AG04450 (cell line): ENCODE measurements around the gene HYDIN. TPM values are rescaled to one million over a fixed set of nuclear protein-coding genes. Genes with fewer than 3 reads are reported as not detected.

Experiments used
- CTCF ChIA-PET: fragments of 300-600, 350-600 bp; formaldehyde crosslinking; extraction: SDS; loops from one replicate; lab custom pipeline; 2022; ENCODE audit warnings: antibody characterized with exemption, inconsistent platforms; lab: Charles Lee
- POLR2A ChIA-PET: fragments of 350-600 bp; formaldehyde crosslinking; extraction: SDS; loops from one replicate; lab custom pipeline; 2021; ENCODE audit warnings: antibody characterized with exemption, inconsistent platforms; lab: Yijun Ruan, JAX
- DNase-seq: peaks from one replicate; pipeline ENCODE4 v3.0.0-alpha.2; 2011; ENCODE audit warnings: low read depth, low spot score
- H3K27ac ChIP-seq: one replicate; pipeline ENCODE4 v1.5.1; 2012; ENCODE audit warnings: low read depth, low read length, control low read depth
- H3K27me3 ChIP-seq: one replicate; pipeline ENCODE4 v1.6.0; 2012; ENCODE audit warnings: low read length; ENCODE audit not compliant: control insufficient read depth, insufficient read depth
- H3K4me3 ChIP-seq: 2 replicates; pipeline ENCODE4 v1.5.1; 2011; ENCODE audit warnings: mild to moderate bottlenecking, low read depth, low read length, control low read depth
- H3K9me3 ChIP-seq: 2 replicates; pipeline ENCODE4 v1.5.1; 2012; ENCODE audit warnings: low read length; ENCODE audit not compliant: control insufficient read depth, insufficient read depth
- polyA plus RNA-seq: library from polyadenylated mRNA; depleted of rRNA; stranded (reverse); fragments of >200 nt; gene quantifications from 2 replicates; pipeline ENCODE4 v1.2.3, GENCODE V29; 2011
- TF ChIP-seq, protein P1 (sequence below): IDR thresholded peaks from 2 replicates; pipeline ENCODE4 v1.5.1; 2011; ENCODE audit warnings: low read depth, low read length, control low read depth, inconsistent platforms

HYDIN gene
- polyA plus RNA-seq, 1 experiment: 0.95 TPM

DNA sequence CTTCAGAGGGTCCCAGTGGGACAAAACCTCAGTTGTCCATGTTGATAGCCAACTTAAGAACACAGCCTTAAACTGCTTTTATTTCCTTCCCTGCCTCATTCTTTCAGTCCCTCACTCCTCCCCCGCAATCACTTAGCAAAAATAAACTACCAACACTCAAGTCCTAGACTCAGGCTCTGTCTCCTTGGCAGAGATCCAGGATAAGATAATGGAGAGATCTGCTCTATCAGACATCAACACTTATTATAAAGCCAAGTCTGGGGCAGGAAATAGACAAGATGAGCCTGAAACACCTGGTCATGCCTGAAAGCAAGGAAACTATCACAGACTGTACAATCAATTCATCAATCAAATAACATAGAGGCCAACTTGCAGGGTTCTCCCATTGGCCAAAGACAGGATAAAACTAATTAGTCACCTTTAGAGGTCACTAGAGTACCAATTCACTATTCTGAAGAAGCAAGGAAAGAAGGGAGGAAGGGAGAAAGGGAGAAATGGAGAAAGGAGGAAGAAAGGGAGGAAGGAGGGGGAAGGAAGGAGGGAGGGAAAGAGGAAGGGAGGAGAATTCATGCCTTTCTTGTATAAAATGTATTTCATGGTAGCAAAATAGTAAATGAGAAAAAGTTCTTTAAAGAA, 15.7 kb downstream of the HYDIN start:
- ChIA-PET POLR2A (no interaction called here), CTCF (interaction anchor here (0.7 to 0.9 kb wide), 2 partner anchors 96 to 97 kb away, joined by 3 to 7 read pairs; no protein-coding TSS in a partner anchor)
- Histone ChIP-seq H3K27me3 (no peaks in the 10 kb centered on the region), H3K4me3 (no peak overlapping the region), H3K9me3 (no peaks in the 10 kb centered on the region), H3K27ac (no peak overlapping the region)
- TF ChIP-seq, protein P1, sequence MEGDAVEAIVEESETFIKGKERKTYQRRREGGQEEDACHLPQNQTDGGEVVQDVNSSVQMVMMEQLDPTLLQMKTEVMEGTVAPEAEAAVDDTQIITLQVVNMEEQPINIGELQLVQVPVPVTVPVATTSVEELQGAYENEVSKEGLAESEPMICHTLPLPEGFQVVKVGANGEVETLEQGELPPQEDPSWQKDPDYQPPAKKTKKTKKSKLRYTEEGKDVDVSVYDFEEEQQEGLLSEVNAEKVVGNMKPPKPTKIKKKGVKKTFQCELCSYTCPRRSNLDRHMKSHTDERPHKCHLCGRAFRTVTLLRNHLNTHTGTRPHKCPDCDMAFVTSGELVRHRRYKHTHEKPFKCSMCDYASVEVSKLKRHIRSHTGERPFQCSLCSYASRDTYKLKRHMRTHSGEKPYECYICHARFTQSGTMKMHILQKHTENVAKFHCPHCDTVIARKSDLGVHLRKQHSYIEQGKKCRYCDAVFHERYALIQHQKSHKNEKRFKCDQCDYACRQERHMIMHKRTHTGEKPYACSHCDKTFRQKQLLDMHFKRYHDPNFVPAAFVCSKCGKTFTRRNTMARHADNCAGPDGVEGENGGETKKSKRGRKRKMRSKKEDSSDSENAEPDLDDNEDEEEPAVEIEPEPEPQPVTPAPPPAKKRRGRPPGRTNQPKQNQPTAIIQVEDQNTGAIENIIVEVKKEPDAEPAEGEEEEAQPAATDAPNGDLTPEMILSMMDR: no peak
- DNase-seq: no peak

DNA sequence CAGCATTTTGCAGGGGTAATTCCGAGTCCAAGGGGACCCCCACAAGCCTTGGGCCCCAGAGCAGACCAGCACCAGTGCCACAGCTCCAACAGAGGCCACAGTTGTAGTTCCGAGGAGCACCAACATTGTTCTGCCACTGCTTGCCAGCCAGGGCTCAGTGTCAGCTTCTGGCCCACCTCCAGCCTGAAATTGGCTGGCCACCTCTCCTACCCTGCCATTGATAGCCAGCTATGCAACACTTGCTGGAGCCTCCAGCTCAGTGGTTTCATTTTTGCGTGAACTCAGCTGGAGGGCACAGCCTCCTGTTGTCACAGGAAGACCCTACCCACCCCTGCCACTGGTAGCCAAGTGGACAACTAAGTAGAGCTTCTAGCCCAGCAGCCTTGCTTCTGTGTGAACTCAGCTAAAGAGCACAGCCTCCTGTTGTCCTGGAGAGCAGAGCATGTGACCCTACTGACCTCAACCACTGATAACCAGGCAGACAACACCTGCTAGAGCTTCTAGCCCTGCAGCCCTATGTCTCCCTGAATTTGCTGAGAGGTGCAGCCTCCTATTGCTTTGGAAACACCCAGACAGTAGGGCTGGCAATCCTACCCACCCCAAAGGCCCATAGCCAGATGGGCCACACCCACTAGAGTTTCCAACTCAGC, 24.9 kb downstream of the HYDIN start:
- Histone ChIP-seq H3K27ac (no peak overlapping the region), H3K9me3 (no peaks in the 10 kb centered on the region), H3K4me3 (no peak overlapping the region), H3K27me3 (no peaks in the 10 kb centered on the region)
- TF ChIP-seq, protein P1: no peak
- POLR2A ChIA-PET: no interaction called here
- CTCF ChIA-PET: interaction anchor here (1.1 kb wide), 1 partner anchor 106 kb away, joined by 4 read pairs; no protein-coding TSS in a partner anchor
- no peak for DNase-seq

DNA sequence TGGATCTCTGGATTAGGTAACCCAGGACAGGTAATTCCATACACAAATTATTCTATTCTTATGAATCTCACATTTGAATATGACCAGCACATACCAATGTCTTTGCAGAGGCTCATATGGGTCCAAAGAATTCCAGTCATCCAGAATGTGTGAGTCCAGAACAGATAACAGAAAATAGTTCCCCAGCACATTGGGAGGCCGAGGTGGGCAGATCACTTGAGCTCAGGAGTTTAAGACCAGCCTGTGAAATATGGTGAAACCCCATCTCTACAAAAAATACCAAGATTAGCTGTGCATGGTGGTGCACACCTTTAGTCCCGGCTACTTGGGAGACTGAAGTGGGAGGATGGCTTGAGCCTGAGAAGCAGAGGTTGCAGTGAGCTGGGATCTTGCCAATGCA, 26.9 kb downstream of the HYDIN start:
- no peaks in the 10 kb centered on the region for H3K9me3 ChIP-seq
- no peak overlapping the region for H3K4me3 ChIP-seq
- TF ChIP-seq, protein P1: no peak
- no peak overlapping the region for H3K27ac ChIP-seq
- ChIA-PET CTCF (no interaction called here), POLR2A (no interaction called here)
- no peaks in the 10 kb centered on the region for H3K27me3 ChIP-seq
- DNase-seq: no peak

DNA sequence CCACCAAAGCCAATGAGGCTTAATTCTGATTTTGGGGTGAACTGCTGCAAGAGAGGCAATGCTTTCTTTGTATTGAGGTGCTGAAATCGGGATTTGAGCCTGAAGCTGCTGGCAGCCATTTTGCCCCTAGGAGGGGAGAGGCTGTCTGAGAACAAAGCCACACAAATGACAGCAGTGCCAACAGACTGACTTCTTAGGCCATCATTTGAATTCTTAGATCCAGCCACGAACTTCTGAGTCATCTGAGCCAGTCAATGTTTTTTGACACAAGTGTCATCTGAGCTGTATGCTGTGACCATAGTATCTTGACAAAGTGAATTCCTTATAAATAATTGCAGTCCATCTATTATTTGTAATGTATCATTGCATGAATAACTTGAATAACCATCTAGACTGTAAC, 29.0 kb downstream of the HYDIN start:
- POLR2A ChIA-PET: no interaction called here
- CTCF ChIA-PET: no interaction called here
- no peaks in the 10 kb centered on the region for H3K27me3 ChIP-seq
- no peak overlapping the region for H3K27ac ChIP-seq
- no peaks in the 10 kb centered on the region for H3K9me3 ChIP-seq
- TF ChIP-seq, protein P1: no peak
- no peak overlapping the region for H3K4me3 ChIP-seq
- DNase-seq: no peak

DNA sequence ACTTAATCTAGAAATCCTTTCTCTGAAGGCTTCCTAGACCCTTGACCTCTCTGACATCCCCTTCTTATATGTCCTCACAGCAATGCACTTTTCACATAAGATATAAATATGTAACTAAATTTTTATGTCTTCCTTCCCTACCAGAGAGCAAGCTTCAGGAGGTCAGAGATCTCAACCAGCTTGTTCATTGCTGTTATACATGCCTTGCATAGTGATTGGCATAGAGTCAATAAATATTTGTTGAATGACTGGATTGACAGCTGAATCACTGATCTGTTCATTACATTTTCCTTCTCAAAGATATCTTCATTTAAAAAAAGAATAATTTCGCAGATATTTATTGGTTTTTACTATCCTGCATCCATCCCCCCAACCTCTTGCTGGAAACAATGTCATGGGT, 29.5 kb downstream of the HYDIN start:
- TF ChIP-seq, protein P1: no peak
- ChIA-PET CTCF (no interaction called here), POLR2A (no interaction called here)
- Histone ChIP-seq H3K9me3 (no peaks in the 10 kb centered on the region), H3K27ac (no peak overlapping the region), H3K27me3 (no peaks in the 10 kb centered on the region), H3K4me3 (no peak overlapping the region)
- no peak for DNase-seq
